NCI-H1105 (cell line): Measurements from ENCODE around the gene ERAP2.
A peak's percentile ranks its signal among the peaks of the same experiment; 100 is the strongest.

Experiments
- DNase-seq: peaks from one replicate; lab custom pipeline; 2025; lab: John Stamatoyannopoulos, UW

The ERAP2 gene

DNA sequence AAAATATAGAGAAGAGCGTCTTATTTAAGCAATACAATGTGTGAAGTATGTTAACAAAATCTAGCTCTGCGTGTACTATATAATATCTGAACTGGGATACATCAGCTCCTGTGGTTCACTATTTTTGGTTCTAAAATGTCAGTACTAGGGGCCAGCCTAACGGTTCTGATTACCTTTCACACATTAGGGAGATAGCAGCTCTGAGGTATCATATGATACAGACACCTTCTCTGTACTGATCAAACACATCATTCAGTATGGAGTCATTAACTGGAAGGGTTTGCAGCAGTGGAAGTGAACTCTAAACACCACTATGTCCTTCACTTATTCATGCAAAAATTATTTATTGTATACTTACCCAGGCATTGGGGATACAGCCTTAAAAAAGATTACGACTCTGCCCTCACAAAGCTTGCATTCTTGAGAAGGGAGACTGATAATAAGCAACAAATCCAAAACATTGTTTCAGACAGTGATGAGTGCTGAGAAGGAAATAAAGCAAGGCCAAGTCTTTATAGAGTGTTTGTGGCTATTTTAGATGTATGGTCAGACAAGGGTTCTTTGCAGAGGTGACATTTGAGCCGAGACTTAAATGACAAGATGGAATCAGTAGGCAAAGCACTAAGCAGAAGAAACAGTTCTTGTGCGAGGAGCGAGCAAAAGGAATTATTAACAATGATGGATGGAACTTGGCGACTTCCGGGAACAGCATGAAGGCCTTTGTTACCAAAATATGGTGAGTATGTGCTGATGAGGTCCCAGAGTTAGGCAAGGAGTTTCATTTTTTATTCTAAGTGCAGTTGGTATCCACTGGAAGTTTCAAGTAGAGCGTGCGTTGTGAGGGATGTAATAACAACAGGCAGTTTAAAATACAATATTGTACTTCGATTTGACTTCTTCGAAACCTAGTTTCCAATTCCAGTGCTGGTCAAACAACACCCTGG, 57.7 kb downstream of the ERAP2 start:
- no peak for DNase-seq

DNA sequence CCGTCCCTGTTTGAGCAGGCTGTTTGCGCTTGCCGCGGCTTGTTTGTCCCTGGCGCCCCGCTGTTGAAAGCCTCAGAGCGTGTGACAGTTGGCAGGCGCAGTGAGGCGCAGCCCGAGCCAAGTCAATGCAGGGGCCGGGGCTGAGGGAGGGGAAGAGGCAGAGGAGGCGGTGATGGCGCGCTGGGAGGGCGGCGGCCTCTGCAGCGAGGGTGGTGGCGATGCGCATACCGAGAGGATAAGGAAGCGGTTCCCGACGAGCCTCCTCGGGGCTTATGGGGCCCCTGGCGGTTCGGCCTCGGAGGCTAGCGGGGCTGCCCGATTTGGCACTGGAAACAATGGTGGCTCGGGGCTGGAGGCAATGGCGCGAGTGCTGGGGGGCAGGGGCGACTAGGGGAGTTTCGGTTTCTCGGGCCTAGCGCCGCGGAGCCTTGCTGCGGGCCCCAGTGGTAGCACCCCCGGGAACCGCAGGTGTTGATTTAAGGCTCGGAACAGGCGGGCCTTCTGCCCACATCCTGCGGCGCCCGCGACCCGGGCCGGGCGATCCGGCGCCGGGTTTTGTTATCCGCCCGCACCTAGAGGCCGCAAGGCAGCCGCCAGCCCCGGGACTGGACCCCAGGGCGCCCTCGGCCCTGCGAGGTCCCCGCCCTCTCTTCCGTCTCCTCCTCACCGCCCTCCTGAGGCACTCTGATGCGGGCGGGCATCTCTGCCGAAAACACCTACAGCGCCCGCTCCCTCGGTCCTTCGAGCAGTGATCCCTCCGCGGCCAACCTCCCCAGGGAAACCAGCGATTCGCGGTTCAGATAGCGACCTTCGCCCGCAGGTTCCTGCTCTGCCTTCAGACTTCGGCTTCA, 58.6 kb downstream of the ERAP2 start:
- DNase-seq: peak; percentile 82

DNA sequence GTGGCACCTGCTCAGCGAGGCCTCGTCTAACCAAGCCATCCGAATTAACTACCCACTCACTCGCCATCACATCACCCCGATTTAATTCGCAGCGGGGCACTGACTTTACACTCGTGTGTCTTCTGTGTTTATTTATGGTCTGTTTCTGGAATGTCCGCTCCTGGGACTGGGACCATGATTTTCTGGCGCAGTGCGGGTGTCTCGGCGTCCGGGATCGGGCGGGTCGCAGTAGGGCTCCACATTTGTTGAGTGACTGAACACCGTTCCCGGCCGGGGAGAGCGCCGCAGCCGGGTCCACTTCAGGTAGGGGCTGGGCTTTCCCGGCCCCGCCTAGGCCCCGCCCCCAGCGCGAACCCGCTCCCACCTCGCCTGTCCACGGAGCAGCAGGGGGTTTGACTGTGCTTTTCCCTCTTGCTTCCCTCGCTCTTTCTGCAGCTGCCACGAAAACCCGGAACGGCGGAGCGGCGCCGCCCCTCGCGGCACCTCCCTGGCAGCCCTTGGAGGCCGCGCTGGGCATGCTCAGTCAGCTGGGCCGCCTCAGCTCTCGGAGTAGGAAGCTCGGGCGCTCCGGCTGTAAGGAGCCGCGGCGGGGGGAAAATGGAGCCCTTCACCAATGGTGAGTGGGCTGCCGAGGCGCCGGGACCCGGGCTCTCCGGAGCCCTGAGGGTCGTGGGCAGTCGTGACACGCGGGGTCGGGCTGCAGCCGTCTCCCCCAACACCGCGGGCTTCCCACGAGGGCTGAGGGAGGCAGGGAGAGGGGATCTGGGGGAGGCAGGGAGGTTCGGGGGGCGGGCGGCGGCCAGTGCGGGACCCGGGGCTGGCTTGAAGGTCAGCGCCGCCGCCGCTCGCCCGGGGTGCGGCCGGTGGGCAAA, 59.5 kb downstream of the ERAP2 start, which contains the start of gene LNPEP:
LNPEP (plus strand) TSS at position 522 of the 872 bp plus-strand sequence; CDS start at position 598, 76 bp downstream.
- peak; percentile 88 for DNase-seq

DNA sequence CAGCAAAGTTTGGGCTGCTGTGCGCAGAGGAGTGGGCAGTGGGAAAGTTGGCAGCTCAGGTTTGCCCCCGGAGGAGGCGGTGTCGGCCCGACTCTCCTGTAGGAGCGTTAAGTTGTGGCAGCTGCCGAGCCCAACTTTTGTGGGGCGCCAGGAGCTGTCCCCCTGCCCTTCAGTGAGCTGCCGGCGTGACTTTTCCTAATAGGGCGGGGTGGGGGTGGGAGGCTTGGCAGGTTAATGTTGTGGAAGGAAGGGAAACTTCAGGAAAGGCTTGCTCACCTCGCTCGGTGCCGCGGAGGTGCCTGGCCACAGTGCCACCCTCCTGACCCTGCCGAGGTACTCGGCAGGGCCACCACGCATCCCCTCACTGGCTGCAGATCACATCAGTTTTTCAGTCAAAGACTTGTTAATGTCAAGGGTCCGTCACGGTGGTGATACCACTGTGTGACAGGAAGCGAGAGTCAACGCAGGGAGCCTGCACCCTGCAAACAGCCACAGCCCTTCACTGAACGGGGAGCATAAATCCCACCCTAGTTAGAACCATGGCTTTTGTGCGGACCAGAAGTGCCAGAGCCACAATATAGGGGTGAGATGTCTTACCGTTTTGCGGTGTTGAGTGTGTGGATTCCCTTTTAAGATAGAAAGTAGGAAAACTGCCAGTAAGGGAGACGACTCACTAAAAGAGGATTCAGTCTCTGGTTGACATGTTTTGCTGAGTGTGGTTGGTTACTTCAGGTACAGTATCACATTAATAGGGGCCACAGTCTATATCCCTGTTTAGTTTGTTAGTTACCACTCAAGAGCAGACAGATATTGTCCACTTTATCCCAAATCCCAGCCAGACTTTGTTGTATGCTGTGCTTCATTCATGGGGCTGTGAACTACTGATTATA, 60.4 kb downstream of the ERAP2 start:
- DNase-seq: no peak

DNA sequence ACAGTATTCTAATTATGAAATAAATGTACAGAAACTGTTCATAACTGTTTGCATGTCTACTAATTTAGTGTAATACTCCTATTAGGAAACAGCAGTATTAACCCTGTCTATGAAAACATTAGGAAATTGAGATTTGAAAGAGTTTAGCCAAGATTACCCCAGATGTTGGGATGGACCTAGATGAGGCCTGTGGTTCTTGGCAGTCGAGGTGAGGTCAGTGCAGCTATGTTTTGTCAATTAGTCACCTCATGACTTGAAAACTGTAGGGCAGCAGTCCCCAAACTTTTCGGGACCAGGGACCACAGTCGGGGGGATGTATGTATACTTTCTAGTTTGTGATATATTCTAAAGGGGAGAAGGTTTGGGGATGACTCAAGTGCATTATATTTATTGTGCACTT, 64.3 kb downstream of the ERAP2 start:
- DNase-seq: no peak

DNA sequence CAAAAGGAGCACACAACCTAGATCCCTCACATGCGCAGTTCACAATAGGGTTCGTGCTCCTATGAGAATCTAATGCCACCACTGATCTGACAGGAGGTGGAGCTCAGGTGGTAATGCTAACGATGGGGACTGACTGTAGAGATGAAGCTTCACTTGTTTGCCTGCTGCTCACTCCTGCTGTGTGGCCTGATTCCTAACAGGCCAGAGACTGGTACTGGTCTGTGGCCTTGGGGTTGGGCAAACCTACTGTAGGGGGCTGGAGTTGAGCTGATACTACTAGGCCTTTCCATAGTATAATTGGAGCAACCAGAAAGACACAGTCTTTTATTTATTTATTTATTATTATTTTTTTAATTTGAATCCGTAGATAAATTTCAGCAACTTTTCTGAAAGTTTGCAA, 64.8 kb downstream of the ERAP2 start:
- DNase-seq: no peak

DNA sequence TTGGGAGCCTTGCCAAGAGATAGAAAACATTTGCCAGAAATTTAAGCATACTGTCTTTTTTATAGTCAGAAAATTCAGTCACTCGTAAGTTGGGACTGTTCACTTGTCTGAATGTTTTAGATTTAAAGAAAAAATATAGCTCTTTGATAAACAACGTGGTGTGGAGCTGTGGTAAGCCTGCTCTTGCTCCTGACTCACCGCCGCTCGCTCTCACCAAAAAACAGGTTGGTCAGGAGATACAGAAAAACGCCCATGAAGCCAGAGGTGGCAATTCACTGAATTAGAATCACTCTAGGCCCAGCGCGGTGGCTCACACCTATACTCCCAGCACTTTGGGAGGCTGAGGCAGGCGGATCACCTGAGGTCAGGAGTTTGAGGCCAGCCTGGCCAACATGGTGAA, 65.8 kb downstream of the ERAP2 start:
- DNase-seq: no peak

DNA sequence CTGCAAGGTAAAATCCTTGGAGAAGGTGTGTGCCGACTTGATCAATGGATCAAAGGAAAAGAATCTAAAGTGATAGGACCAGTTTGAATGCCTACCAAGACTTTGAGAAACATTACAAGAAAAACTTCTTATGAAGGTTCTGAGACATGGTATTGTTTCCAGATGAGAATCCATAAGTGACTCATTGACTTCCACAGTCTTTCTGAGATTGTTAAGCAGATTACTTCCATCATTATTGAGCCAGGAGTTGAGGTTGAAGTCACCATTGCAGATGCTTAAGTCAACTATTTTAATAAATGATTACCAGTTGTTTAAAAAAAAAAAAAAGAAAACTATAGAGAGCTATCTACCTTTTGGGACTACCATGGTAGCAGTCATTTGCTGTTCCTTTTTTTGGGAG, 66.6 kb downstream of the ERAP2 start:
- DNase-seq: no peak

DNA sequence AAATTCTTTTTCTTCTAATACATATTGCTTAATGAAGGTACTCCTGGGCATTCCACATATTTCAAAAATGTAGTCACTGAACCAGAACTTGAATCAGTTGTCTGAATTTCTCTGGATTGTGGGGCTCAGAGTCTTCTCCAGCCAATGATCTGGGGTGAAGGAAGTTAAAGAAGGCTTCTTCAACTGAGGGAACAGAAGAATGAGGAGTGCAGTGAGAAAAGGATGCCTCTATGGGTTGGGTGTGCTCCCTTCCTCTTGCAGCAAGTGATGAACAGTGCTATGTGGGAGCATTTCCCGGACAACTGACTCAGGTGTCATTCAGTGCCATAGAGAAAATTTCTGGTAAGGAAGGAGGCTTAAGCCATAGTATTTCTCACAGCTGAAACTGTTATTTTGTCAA, 67.5 kb downstream of the ERAP2 start:
- no peak for DNase-seq

DNA sequence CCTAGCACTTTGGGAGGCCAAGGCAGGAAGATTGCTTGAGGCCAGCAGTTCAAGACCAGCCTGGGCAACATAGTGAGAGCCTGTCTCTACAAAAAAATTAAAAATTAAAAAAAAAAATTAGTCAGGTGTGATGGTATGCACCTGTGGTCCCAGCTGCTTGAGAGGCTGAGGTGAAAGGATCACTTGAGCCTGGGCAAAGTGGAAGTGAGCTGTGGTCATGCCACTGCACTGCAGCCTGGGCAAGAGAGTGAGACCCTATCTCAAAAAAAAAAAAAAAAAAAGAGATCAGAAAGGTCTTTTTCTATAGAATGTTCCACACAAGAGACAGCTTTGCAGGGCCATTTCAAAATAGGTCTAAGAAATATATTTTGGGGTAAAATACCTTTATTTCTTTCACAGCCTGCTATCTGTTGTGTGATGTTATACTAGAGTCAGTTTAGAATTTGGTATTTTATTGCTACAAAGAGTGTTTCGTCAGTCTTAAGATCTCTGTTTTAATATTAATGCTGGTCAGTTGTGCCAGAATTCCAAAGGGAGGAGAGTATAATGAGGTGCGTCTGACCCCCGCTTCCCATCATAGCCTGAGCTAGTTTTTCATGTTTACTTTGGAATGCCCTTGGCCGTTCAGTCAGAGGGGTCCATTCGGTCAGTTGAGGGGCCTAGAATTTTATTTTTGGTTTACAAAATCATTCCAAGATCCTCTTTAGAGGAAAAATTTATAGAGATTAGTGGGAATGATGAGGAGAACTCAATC, 69.0 kb downstream of the ERAP2 start:
- no peak for DNase-seq

DNA sequence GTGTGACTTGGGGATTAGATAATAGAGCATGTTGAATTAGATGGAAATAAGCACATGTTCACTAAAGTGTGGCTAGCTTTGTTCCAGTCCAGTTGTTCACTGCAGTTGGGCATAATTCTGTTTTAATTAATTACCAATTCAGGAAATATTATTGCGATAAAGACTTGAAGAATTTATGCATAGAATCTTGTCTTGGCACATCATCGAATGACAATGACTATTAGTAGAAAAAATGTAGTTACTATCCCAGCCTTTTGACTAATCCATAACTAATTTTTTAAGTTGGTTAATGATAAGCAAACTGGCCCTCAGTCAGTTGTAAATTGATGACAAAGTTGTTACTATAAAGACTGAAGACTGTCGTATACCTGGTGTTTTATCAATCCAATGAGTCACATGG, 70.1 kb downstream of the ERAP2 start:
- DNase-seq: no peak

DNA sequence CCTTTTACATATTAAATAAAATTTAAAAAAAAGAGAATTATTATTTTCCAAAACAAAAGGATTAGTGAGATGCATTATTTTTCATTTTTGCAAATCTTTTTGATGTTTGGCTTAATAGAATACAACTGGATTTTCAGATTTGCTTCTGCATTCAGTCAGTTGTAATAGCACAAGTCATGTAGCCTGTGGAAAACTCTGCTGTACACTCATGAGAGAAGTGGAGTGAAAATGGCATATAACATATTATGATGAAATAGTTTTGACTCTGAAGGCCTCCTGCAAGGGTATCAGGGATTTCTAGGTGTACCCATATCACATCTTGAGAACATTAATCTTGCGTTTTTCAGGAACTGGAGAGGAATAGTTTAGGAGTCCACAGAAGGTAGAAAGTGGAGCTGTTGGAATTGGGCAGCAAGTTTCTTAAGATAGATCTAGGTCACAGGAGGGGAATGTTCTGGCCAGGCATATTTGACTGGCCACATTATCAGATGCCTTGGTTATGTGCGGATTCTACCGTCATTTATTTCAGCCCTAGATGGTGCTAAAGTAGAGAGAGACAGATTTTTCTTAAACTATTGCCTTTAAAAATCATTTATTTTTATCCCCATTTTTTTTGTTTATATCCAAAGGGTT, 75.9 kb downstream of the ERAP2 start:
- no peak for DNase-seq

DNA sequence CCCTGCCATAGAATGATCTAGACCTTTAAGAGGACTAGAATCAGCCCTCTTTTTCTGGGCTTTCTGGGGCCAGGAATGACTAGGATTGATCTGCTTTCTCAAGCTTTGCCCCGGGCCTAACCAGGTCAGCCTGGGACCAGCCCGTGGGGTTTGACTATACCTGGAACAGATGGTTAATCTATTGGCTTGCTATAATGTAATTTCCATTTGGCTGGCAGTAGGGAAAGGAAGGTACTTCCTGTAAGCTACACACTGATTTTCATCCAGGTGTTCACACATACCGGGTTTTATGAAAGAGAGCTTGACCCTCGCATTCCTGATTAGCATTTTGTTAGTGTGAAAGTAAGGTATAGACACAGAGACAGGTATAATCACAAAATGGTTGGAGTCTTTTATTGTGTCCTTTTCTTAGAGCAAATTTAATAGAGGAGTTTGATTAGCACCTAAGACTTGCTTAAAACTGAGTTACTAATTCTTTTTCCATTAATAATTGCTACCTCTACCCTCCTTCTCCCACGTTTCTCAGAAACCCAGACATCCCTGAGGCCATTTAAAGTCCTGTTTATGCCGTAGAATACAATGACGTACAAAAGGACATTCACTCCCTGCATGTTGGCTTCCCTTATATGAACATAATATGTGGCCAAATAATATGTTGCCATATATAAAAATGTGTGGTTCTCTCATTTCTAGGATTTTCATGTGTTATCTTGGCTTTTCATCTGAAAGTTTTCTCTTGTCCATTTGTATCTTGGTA, 76.9 kb downstream of the ERAP2 start:
- no peak for DNase-seq

DNA sequence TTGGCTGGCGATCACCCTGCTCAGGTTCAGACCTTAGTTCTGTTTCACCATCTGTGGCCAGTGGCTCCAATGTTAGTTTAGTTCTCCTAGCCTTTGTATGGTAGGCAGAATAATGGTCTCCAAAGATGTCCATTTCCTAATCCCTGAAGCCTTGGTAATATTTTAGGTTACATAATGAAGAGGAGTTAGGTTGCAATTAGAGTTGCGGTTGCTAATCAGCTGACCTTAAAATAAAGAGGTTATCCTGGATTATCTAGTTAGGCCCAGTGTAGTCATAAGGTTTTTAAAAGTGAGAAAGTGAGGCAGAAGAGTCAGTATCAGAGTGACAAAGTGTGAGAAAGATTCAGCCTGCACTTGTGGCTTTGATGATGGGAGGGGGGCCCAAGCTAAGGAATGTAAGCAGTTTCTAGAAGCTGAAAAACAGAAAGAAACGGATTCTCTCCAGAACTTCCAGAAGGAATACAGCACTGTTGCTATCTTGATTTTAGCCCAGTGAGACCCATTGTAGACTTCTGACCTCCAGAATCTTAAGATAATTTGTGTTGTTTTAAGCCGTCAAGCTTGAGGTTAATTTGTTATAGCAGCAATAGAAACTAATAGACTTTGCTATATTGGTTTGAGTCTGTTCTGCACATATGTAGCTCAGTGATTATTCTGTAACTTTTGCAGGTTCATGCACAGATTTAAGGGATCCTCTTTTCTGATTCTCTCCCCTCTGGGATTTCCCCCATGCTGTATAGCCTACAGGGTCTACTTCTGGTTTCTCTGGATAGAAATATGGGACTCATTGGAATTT, 81.2 kb downstream of the ERAP2 start:
- no peak for DNase-seq

DNA sequence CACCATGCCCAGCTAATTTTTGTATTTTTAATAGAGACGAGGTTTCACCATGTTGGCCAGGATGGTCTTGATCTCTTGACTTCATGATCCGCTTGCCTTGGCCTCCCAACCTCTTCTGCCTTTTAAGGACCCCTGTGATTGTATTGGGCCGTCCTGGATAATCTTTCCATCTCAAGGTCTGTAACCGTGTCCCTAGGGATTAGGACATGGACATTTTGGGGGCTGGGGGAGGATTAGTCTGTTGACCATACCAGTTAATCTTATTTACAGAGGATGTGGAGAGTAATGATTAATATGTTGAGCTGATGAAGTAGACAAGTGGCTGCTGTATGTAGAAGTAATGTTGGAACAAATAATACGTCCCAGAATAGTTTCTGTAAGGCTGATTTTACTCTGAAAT, 82.7 kb downstream of the ERAP2 start:
- DNase-seq: no peak

DNA sequence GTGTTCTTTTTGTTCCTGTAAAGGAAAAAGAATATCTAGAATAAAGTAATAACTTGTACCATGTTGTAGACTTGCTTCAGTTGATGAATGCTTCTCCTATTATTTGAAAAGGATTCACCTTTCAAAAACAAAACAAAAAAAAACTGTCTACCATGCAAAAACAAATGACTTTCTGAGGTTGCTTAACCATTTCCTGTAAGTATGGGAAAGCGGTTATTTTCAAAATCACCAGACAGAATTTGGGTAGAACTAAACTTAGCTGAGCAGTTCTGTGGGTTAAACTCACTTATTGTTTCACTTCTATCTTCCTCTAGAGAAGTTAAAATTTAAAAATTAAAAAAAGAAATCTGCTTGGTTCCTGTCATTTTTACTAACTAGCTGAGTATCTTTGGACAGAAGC, 84.8 kb downstream of the ERAP2 start:
- DNase-seq: no peak

DNA sequence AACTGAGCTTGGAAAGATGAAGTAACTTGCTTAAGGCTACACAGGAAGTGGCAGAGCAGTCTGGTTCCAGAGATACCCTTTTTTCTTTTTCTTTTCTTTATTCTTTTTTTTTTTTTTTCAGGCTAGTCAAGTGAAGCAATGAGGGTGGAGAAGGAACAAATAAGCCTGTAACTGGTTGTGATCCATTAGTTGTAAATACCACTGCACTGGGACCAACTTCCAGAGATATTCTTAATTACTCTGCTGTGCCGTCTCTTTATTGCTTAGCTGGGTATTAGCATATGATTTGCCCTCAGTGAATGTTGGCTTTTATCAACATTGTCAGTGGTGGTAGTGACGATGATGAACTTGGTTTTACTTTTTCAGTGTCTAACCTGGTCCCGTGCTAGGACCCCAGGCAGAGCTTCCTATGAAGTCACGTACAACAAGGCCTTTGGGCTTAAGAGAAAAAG, 86.3 kb downstream of the ERAP2 start:
- no peak for DNase-seq

DNA sequence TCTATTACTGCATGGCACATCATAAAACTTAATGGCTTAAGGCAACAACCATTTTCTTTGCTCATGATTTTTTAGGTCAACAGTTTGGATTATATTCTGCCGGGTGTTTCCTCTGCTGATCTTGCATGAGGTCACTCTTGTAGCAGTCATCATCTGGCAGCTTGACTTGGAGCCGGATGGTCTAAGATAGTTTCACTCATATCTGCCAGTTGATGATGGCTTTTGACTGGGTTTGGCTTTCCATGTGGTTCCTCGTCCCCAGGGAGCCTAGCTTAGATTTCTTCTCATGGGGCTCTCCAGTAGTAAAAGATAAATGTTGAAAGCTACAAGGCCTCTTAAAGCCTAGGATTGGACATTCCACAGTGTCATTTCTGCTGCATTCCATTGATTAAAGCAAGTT, 87.0 kb downstream of the ERAP2 start:
- DNase-seq: no peak
